Measurements from ENCODE around the gene SNAPIN. TPM values are rescaled to one million over a fixed set of nuclear protein-coding genes. Genes with fewer than 3 reads are reported as not detected.
A peak's percentile ranks its signal among the peaks of the same experiment; 100 is the strongest.

SNAPIN gene
- total and polyA plus RNA-seq, 9 of the 15 experiments (the other 6 are each of a cell fraction or from before 2014, with no cell fraction given): 11.2 to 43.9 (median 32.3) TPM

- TF ChIP-seq CHD7 (IDR thresholded peaks at IDR 0.05; ENCODE audit: low read depth, low read length): no peak
- no peak for TF ChIP-seq MNT (conservative IDR thresholded peaks at IDR 0.05)
- no peak for TF ChIP-seq SIRT6 (IDR thresholded peaks at IDR 0.05; ENCODE audit: low read depth, low read length)
- no peak for TF ChIP-seq SREBF2 (CRISPR knock-in tag; IDR thresholded peaks at IDR 0.05)
- no peak for TF ChIP-seq ZNF134 (CRISPR knock-in tag; conservative IDR thresholded peaks at IDR 0.05)
- TF ChIP-seq MCM7 (IDR thresholded peaks at IDR 0.05): no peak
- TF ChIP-seq HDAC8 (tag; IDR thresholded peaks at IDR 0.05): no peak
- peak; percentile 79 for TF ChIP-seq SUPT5H (IDR thresholded peaks at IDR 0.05)
- 0 out of 2 replicates have a peak, but pooled peaks have one; percentile 11 for TF ChIP-seq NFIC (IDR thresholded peaks at IDR 0.05)
- no peak for TF ChIP-seq HNRNPK (IDR thresholded peaks at IDR 0.05; ENCODE audit: low read depth, low read length, poor library complexity, severe bottlenecking)
- no peak for TF ChIP-seq TBL1XR1 (IDR thresholded peaks at IDR 0.05; ENCODE audit: low read length in 2 of 2)
- TF ChIP-seq ZNF3 (CRISPR knock-in tag; IDR thresholded peaks at IDR 0.05): peak; percentile 29; the same call in 1 of the 2 replicates
- no peak for TF ChIP-seq HINFP (tag; conservative IDR thresholded peaks at IDR 0.05; ENCODE audit: low read depth)
- no peak for TF ChIP-seq MBD2 (IDR thresholded peaks at IDR 0.05; ENCODE audit: borderline replicate concordance, low read depth)
Measured at GRCh38 chr1:153647346-153647714, 11.2 kb upstream of the SNAPIN start (continued).

Measured in K562 (cell line).